Measurements from ENCODE around the gene ACSF3. TPM values are rescaled to one million over a fixed set of nuclear protein-coding genes. Genes with fewer than 3 reads are reported as not detected.

ACSF3 gene
- total and polyA plus RNA-seq, 2 experiments from 2014 or later: 20.7 to 28.0 TPM

DNA sequence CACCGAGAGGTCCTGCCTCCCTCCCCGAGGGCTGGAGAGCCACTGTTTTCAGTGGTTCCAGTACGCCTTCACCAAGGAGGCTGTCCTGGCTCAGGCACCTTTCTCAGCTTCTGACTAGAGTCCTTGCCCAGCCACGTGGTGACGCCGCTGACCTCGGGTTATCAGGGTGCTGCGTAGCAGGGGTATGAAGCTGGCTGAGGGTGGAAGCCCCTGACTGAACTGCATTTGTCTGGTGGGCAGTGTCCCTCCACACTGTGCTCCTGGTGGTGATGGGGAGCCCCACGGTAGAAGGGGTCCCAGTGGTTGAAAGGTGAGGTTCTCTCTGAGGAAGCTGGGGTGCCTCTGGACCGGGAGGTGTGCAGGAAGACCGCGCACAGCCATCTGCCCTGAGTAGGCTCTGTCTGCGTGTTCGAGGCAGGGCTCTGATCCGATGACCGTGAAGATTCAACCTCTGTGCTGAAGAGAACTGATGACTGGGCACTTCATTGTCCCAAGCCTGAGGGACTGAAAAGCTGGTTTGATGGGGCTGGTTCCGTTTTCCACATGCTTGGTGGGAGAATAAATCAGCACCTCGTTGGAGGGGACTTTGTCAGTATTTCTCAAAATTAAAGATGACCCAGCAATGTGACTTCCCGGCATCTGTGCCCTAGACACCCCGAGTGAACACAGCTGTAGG is 2.5 kb downstream of the ACSF3 start:
- peaks cover 16% of the 10 kb centered on the region for H3K4me1 ChIP-seq (ENCODE audit: insufficient read depth)
- H3K27me3 ChIP-seq: no peaks in the 10 kb centered on the region
- no peaks in the 10 kb centered on the region for H3K9me2 ChIP-seq (replicated peaks; ENCODE audit: insufficient read depth)
- WGBS (ENCODE audit: low lambda C conversion rate, missing lambda C conversion rate): 97% methylated on average over 19 of the region's 20 CpGs
- DNase-seq (ENCODE audit: low spot score): no peak
- no peak overlapping the region for H3K4me2 ChIP-seq
- H3K4me3 ChIP-seq: no peak overlapping the region
- no peak overlapping the region for H2AFZ ChIP-seq
- H3K79me2 ChIP-seq: peaks cover 46% of the 10 kb centered on the region
- TF ChIP-seq EZH2phosphoT487 (IDR thresholded peaks at IDR 0.05; ENCODE audit: low read depth, severe bottlenecking, unreplicated experiment): no peak
- no peaks in the 10 kb centered on the region for H4K20me1 ChIP-seq (ENCODE audit: insufficient read depth, poor library complexity, severe bottlenecking)
- H3K27ac ChIP-seq: no peak overlapping the region
- no peaks in the 10 kb centered on the region for H3K9me3 ChIP-seq (ENCODE audit: low read depth)
- no peaks in the 10 kb centered on the region for H3K36me3 ChIP-seq (replicated peaks; ENCODE audit: insufficient read depth, low read depth)

DNA sequence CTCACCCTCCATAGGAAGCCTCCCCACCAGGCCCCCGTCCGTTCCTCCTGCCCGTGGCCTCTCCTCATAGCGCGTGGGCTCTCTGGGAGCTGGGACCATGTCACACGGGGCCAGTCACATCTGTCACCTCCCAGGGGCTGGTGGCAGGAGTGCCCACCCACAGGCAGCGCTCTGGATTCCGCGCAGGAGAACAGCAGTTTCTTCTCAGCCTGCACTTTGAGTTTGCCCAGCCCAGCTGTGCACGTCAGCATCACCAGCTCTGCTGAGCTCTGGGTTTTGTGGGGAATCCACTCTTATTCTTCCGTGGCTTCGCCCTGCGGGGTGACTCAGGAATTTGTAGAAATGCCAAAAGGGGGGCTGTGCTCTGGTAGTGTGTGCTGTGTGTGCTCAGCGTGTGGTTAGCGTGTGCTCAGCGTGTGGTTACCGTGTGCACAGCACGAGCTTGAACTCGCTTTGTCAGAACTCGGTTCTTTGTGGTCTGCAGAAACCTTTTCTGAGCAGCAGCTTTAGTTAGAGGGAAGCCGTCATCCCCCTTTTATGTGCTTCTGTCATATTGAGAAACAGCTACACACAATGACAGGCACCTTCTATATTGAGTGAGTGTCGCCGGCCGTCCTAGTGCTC is 3.2 kb downstream of the ACSF3 start:
- H3K79me2 ChIP-seq: peaks cover 48% of the 10 kb centered on the region
- H3K4me1 ChIP-seq (ENCODE audit: insufficient read depth): peaks cover 16% of the 10 kb centered on the region
- no peak overlapping the region for H2AFZ ChIP-seq
- H3K27ac ChIP-seq: no peak overlapping the region
- H3K4me2 ChIP-seq: no peak overlapping the region
- WGBS (ENCODE audit: low lambda C conversion rate, missing lambda C conversion rate): 91% methylated on average over 24 of the region's 24 CpGs
- TF ChIP-seq EZH2 (IDR thresholded peaks at IDR 0.05; ENCODE audit: borderline replicate concordance): no peak
- TF ChIP-seq, protein P1, sequence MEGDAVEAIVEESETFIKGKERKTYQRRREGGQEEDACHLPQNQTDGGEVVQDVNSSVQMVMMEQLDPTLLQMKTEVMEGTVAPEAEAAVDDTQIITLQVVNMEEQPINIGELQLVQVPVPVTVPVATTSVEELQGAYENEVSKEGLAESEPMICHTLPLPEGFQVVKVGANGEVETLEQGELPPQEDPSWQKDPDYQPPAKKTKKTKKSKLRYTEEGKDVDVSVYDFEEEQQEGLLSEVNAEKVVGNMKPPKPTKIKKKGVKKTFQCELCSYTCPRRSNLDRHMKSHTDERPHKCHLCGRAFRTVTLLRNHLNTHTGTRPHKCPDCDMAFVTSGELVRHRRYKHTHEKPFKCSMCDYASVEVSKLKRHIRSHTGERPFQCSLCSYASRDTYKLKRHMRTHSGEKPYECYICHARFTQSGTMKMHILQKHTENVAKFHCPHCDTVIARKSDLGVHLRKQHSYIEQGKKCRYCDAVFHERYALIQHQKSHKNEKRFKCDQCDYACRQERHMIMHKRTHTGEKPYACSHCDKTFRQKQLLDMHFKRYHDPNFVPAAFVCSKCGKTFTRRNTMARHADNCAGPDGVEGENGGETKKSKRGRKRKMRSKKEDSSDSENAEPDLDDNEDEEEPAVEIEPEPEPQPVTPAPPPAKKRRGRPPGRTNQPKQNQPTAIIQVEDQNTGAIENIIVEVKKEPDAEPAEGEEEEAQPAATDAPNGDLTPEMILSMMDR (IDR thresholded peaks at IDR 0.05; ENCODE audit: poor library complexity): no peak
- no peak for TF ChIP-seq EZH2phosphoT487 (IDR thresholded peaks at IDR 0.05; ENCODE audit: low read depth, severe bottlenecking, unreplicated experiment)
- H3K9me2 ChIP-seq (replicated peaks; ENCODE audit: insufficient read depth): no peaks in the 10 kb centered on the region
- no peak for DNase-seq (ENCODE audit: low spot score)
- no peaks in the 10 kb centered on the region for H3K36me3 ChIP-seq (replicated peaks; ENCODE audit: insufficient read depth, low read depth)
- no peaks in the 10 kb centered on the region for H4K20me1 ChIP-seq (ENCODE audit: insufficient read depth, poor library complexity, severe bottlenecking)
- H3K9me3 ChIP-seq (ENCODE audit: low read depth): no peaks in the 10 kb centered on the region
- no peak overlapping the region for H3K4me3 ChIP-seq
- no peaks in the 10 kb centered on the region for H3K27me3 ChIP-seq

DNA sequence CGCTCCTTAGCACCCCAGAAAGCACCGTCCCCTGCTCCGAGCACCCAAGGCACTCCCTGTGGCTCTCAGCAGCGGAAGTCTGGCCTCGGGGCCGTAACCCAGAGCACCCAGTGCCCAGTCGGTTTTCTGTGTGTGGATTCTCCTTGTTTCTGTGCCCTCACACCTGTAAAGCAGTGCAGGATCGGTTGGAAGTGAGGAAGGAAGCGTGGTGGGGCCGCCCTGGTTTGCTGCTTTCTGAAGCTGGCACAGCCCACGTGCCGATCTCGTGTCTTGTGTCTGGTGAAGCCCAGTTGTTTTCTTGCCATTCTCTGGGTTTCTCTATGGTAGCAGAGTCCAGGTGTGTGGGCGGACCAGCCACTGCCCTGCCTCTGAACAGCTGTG is 3.7 kb downstream of the ACSF3 start:
- WGBS (ENCODE audit: low lambda C conversion rate, missing lambda C conversion rate): 91% methylated on average over 14 of the region's 14 CpGs
- Histone ChIP-seq H3K36me3 (replicated peaks; ENCODE audit: insufficient read depth, low read depth) (no peaks in the 10 kb centered on the region), H4K20me1 (ENCODE audit: insufficient read depth, poor library complexity, severe bottlenecking) (no peaks in the 10 kb centered on the region), H3K27me3 (no peaks in the 10 kb centered on the region), H2AFZ (no peak overlapping the region), H3K4me1 (ENCODE audit: insufficient read depth) (peaks cover 16% of the 10 kb centered on the region), H3K27ac (no peak overlapping the region), H3K9me2 (replicated peaks; ENCODE audit: insufficient read depth) (no peaks in the 10 kb centered on the region), H3K79me2 (peaks cover 48% of the 10 kb centered on the region), H3K4me2 (no peak overlapping the region), H3K9me3 (ENCODE audit: low read depth) (no peaks in the 10 kb centered on the region), H3K4me3 (no peak overlapping the region)
- DNase-seq (ENCODE audit: low spot score): no peak
- no peak for TF ChIP-seq EZH2 (IDR thresholded peaks at IDR 0.05; ENCODE audit: borderline replicate concordance)
- TF ChIP-seq EZH2phosphoT487 (IDR thresholded peaks at IDR 0.05; ENCODE audit: low read depth, severe bottlenecking, unreplicated experiment): no peak

DNA sequence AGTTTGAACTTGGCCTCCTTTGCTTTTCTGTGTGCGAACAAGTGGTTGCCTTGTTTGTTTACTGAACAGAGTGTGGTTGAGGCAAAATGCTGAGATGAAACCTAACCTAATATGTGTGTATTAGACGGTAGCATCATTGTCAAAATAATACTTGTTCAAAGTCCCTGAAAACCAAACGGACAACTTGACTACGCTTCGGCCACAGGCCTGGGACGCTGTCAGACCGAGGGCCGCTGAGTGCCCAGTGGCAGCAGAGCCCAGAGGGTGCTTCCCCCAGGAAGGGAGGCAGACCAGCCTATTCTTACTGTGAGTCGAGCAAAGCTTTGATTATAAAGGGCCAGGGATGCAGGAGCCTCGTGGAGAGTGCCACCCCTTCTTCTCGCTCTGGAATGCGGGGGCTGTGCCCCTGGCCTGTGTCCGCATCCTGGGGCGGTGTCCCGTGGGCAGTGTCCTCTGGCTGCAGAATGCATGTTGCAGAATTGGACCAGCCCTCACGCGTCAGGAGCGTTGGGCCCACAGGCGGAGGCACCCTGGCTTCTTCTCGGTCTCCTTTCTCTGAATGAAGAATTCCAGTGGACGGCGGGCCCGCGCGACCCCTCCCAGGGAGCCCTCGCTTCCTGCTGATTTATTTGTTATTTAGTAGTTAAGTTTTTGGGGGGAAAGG is 5.2 kb downstream of the ACSF3 start:
- Histone ChIP-seq H3K79me2 (peaks cover 45% of the 10 kb centered on the region), H3K27me3 (no peaks in the 10 kb centered on the region), H4K20me1 (ENCODE audit: insufficient read depth, poor library complexity, severe bottlenecking) (no peaks in the 10 kb centered on the region), H3K4me3 (no peak overlapping the region), H3K4me2 (no peak overlapping the region), H3K27ac (no peak overlapping the region), H3K9me3 (ENCODE audit: low read depth) (no peaks in the 10 kb centered on the region), H3K36me3 (replicated peaks; ENCODE audit: insufficient read depth, low read depth) (no peaks in the 10 kb centered on the region), H2AFZ (no peak overlapping the region), H3K9me2 (replicated peaks; ENCODE audit: insufficient read depth) (no peaks in the 10 kb centered on the region), H3K4me1 (ENCODE audit: insufficient read depth) (peaks cover 29% of the 10 kb centered on the region)
- 93% methylated on average over 26 of the region's 26 CpGs for WGBS (ENCODE audit: low lambda C conversion rate, missing lambda C conversion rate)
- DNase-seq (ENCODE audit: low spot score): no peak
- TF ChIP-seq, protein P1 (IDR thresholded peaks at IDR 0.05; ENCODE audit: poor library complexity): no peak
- TF ChIP-seq EZH2phosphoT487 (IDR thresholded peaks at IDR 0.05; ENCODE audit: low read depth, severe bottlenecking, unreplicated experiment): no peak
- TF ChIP-seq EZH2 (IDR thresholded peaks at IDR 0.05; ENCODE audit: borderline replicate concordance): no peak

Data from hepatocyte (in vitro differentiated cells).